Mesenchymal stem cell (in vitro differentiated cells and primary cell): ENCODE data around the gene SH3TC2.

Experiments
- DNase-seq: peaks from one replicate; pipeline ENCODE4 v3.0.0-alpha.2; 2013
- H2AFZ ChIP-seq: one replicate; pipeline ENCODE4 v1.6.1; 2013; ENCODE audit warnings: low read depth, mild to moderate bottlenecking, control low read depth, inconsistent platforms, low read length, moderate library complexity
- H2AK5ac ChIP-seq: 2 replicates; pipeline ENCODE4 v1.6.1; 2013; ENCODE audit warnings: low read length, moderate library complexity, mild to moderate bottlenecking, inconsistent platforms; ENCODE audit not compliant: severe bottlenecking
- H2BK120ac ChIP-seq: one replicate; pipeline ENCODE4 v1.6.1; 2013; ENCODE audit warnings: low read depth, mild to moderate bottlenecking, inconsistent platforms, low read length, moderate library complexity
- H2BK12ac ChIP-seq, 2 experiments: one replicate each; pipeline ENCODE4 v1.6.1; 2013; ENCODE audit warnings: inconsistent platforms in 2 of 2, low read length in 2 of 2, mild to moderate bottlenecking in 2 of 2, moderate library complexity in 2 of 2, control low read depth in 1 of 2
- H2BK15ac ChIP-seq: one replicate; pipeline ENCODE4 v1.6.1; 2013; ENCODE audit warnings: mild to moderate bottlenecking, low read depth, inconsistent platforms; ENCODE audit not compliant: poor library complexity, severe bottlenecking
- H2BK5ac ChIP-seq: 2 replicates; pipeline ENCODE4 v1.6.1; 2013; ENCODE audit warnings: low read depth, mild to moderate bottlenecking, low read length, control low read depth, inconsistent platforms; ENCODE audit not compliant: poor library complexity, severe bottlenecking
- H3K14ac ChIP-seq, 2 experiments: one replicate each; pipeline ENCODE4 v1.6.1; 2013; ENCODE audit warnings: inconsistent platforms in 2 of 2, low read length in 2 of 2, control low read depth in 1 of 2, mild to moderate bottlenecking in 1 of 2, moderate library complexity in 1 of 2
- H3K18ac ChIP-seq, 2 experiments: one replicate each; pipeline ENCODE4 v1.6.1; 2013; ENCODE audit warnings: inconsistent platforms in 2 of 2, low read length in 2 of 2, control low read depth in 1 of 2, low read depth in 1 of 2, mild to moderate bottlenecking in 1 of 2
- H3K23ac ChIP-seq, 2 experiments: one replicate each; pipeline ENCODE4 v1.6.1; 2013; ENCODE audit warnings: inconsistent platforms in 2 of 2, low read length in 2 of 2, mild to moderate bottlenecking in 2 of 2, moderate library complexity in 2 of 2, control low read depth in 1 of 2
- H3K27ac ChIP-seq: 2 replicates; pipeline ENCODE4 v1.5.1; 2013; ENCODE audit warnings: mild to moderate bottlenecking, moderate library complexity, low read length, control low read depth, inconsistent platforms; ENCODE audit not compliant: poor library complexity, severe bottlenecking
- H3K27me3 ChIP-seq, 2 experiments: 2 replicates each; pipeline versions ENCODE4 v1.6.1 to v1.7.0; 2013; ENCODE audit warnings: low read length in 2 of 2, mild to moderate bottlenecking in 2 of 2, moderate library complexity in 2 of 2, control low read depth in 1 of 2, inconsistent platforms in 1 of 2; ENCODE audit not compliant: control insufficient read depth in 1 of 2, insufficient read depth in 1 of 2
- H3K36me3 ChIP-seq, 2 experiments: 2 replicates each; pipeline versions ENCODE4 v1.6.1 to v1.7.0; 2013; ENCODE audit warnings: low read length in 2 of 2, control low read depth in 1 of 2, inconsistent platforms in 1 of 2, low read depth in 1 of 2, mild to moderate bottlenecking in 1 of 2; ENCODE audit not compliant: insufficient read depth in 2 of 2, control insufficient read depth in 1 of 2
- H3K4ac ChIP-seq, 2 experiments: one replicate each; pipeline ENCODE4 v1.6.1; 2013; ENCODE audit warnings: inconsistent platforms in 2 of 2, low read length in 2 of 2, mild to moderate bottlenecking in 2 of 2, moderate library complexity in 2 of 2, control low read depth in 1 of 2, low read depth in 1 of 2
- H3K4me1 ChIP-seq: 2 replicates; pipeline ENCODE4 v1.6.1; 2013; ENCODE audit warnings: low read depth, low read length, control low read depth; ENCODE audit not compliant: control insufficient read depth, insufficient read depth
- H3K4me2 ChIP-seq: 2 replicates; pipeline ENCODE4 v1.6.1; 2013; ENCODE audit warnings: low read length, mild to moderate bottlenecking, inconsistent platforms; ENCODE audit not compliant: poor library complexity, severe bottlenecking
- H3K4me3 ChIP-seq, 2 experiments: 2 replicates each; pipeline versions ENCODE4 v1.5.1 to v1.7.0; 2013; ENCODE audit warnings: low read length in 2 of 2, mild to moderate bottlenecking in 2 of 2, control low read depth in 1 of 2, low read depth in 1 of 2; ENCODE audit not compliant: insufficient read depth in 1 of 2
- H3K79me1 ChIP-seq: replicated peaks from 2 replicates; pipeline ENCODE4 v1.6.1; 2013; ENCODE audit warnings: mild to moderate bottlenecking, control low read depth, low read length, inconsistent platforms; ENCODE audit not compliant: poor library complexity, severe bottlenecking
- H3K9ac ChIP-seq: 2 replicates; pipeline ENCODE4 v1.7.0; 2013; ENCODE audit warnings: mild to moderate bottlenecking, low read length, moderate library complexity
- H3K9me3 ChIP-seq: 2 replicates; pipeline ENCODE4 v1.7.0; 2013; ENCODE audit warnings: mild to moderate bottlenecking, low read length; ENCODE audit not compliant: control insufficient read depth
- H4K8ac ChIP-seq: one replicate; pipeline ENCODE4 v1.6.1; 2013; ENCODE audit warnings: inconsistent platforms, mild to moderate bottlenecking, low read length, moderate library complexity
- H4K91ac ChIP-seq: one replicate; pipeline ENCODE4 v1.6.1; 2013; ENCODE audit warnings: mild to moderate bottlenecking, low read length, inconsistent platforms
- WGBS: methylation state at CpG from one replicate; pipeline ENCODE4 v1.1.7; 2013; ENCODE audit warnings: mixed read lengths; 5-methylcytosine and 5-hydroxymethylcytosine counted together

Gene SH3TC2

GRCh38 chr5:149030392-149030791 lies 32.5 kb downstream of the SH3TC2 start:
- no peak overlapping the region for H2AK5ac ChIP-seq
- DNase-seq: peak; percentile 84

GRCh38 chr5:149028984-149029383 lies 33.9 kb downstream of the SH3TC2 start:
- Histone ChIP-seq H2AK5ac (no peak overlapping the region), H2BK12ac (peak overlapping the region in 1 of 2 experiments; percentile 10), H2BK120ac (no peak overlapping the region), H3K9ac (no peak overlapping the region), H3K27ac (no peak overlapping the region), H3K27me3 (no peaks in the 10 kb centered on the region), H2BK5ac (no peak overlapping the region), H3K4me2 (no peak overlapping the region), H4K8ac (no peak overlapping the region), H3K4me3 (no peak overlapping the region), H3K18ac (peak overlapping the region in 1 of 2 experiments; percentile 28), H3K14ac (no peak overlapping the region), H3K36me3 (peaks cover 0 to 6% of the 10 kb centered on the region in 2 experiments), H3K23ac (no peak overlapping the region), H3K4ac (no peak overlapping the region), H4K91ac (no peak overlapping the region), H3K9me3 (no peaks in the 10 kb centered on the region), H2BK15ac (peak overlapping the region; percentile 3), H3K79me1 (no peaks in the 10 kb centered on the region), H2AFZ (no peak overlapping the region), H3K4me1 (peaks cover 5% of the 10 kb centered on the region)
- no peak for DNase-seq
- WGBS: over 99% methylated on average over 5 of the region's 5 CpGs

More at GRCh38 chr5:149030392-149030791, 32.5 kb downstream of the SH3TC2 start:
- peaks cover 3% of the 10 kb centered on the region for H3K4me1 ChIP-seq
- H3K9me3 ChIP-seq: no peaks in the 10 kb centered on the region
- H3K9ac ChIP-seq: no peak overlapping the region
- peak overlapping the region; percentile 49 to 76 for H3K4ac ChIP-seq
- H3K23ac ChIP-seq: no peak overlapping the region
- H3K79me1 ChIP-seq: no peaks in the 10 kb centered on the region
- no peak overlapping the region for H3K4me2 ChIP-seq
- no peak overlapping the region for H2BK5ac ChIP-seq
- peak overlapping the region; percentile 92 for H4K91ac ChIP-seq
- peak overlapping the region; percentile 55 for H2BK120ac ChIP-seq
- 49% methylated on average over 3 of the region's 3 CpGs for WGBS
- H2AFZ ChIP-seq: no peak overlapping the region
- H3K14ac ChIP-seq: peak overlapping the region in 1 of 2 experiments; percentile 8
- H3K27me3 ChIP-seq: no peaks in the 10 kb centered on the region
- no peak overlapping the region for H3K27ac ChIP-seq
- H2BK12ac ChIP-seq: peak overlapping the region; percentile 50 to 90
- no peak overlapping the region for H3K4me3 ChIP-seq
- no peak overlapping the region for H2BK15ac ChIP-seq
- peak overlapping the region; percentile 45 for H4K8ac ChIP-seq
- H3K36me3 ChIP-seq: peaks cover 0 to 6% of the 10 kb centered on the region in 2 experiments
- H3K18ac ChIP-seq: peak overlapping the region; percentile 16 to 82

- Histone ChIP-seq H4K91ac (no peak overlapping the region), H3K4me2 (no peak overlapping the region), H3K4ac (no peak overlapping the region), H3K4me1 (peaks cover 5% of the 10 kb centered on the region), H3K79me1 (no peaks in the 10 kb centered on the region), H4K8ac (no peak overlapping the region), H3K27me3 (no peaks in the 10 kb centered on the region), H3K4me3 (no peak overlapping the region), H2BK120ac (no peak overlapping the region), H2BK12ac (peak overlapping the region in 1 of 2 experiments; percentile 21), H3K27ac (no peak overlapping the region), H2BK5ac (no peak overlapping the region), H2AK5ac (no peak overlapping the region), H3K9ac (no peak overlapping the region), H3K23ac (no peak overlapping the region), H3K9me3 (no peaks in the 10 kb centered on the region), H3K36me3 (peaks cover 0 to 6% of the 10 kb centered on the region in 2 experiments), H2BK15ac (no peak overlapping the region), H3K14ac (no peak overlapping the region), H2AFZ (no peak overlapping the region), H3K18ac (no peak overlapping the region)
- WGBS: 94% methylated on average over 6 of the region's 6 CpGs
- DNase-seq: no peak
Measured at GRCh38 chr5:149028161-149028560, 34.7 kb downstream of the SH3TC2 start.

GRCh38 chr5:149027636-149028035 lies 35.2 kb downstream of the SH3TC2 start:
- Histone ChIP-seq H3K9me3 (no peaks in the 10 kb centered on the region), H4K8ac (no peak overlapping the region), H3K4me2 (no peak overlapping the region), H4K91ac (peak overlapping the region; percentile 52), H3K18ac (no peak overlapping the region), H2BK12ac (no peak overlapping the region), H3K23ac (no peak overlapping the region), H3K27me3 (no peaks in the 10 kb centered on the region), H2AK5ac (no peak overlapping the region), H2BK15ac (no peak overlapping the region), H3K36me3 (peaks cover 0 to 6% of the 10 kb centered on the region in 2 experiments), H3K4me1 (peaks cover 5% of the 10 kb centered on the region), H3K79me1 (no peaks in the 10 kb centered on the region), H3K4me3 (no peak overlapping the region), H3K4ac (no peak overlapping the region), H2BK120ac (no peak overlapping the region), H3K9ac (no peak overlapping the region), H2BK5ac (no peak overlapping the region), H3K27ac (no peak overlapping the region), H2AFZ (no peak overlapping the region), H3K14ac (no peak overlapping the region)
- 98% methylated on average over 12 of the region's 12 CpGs for WGBS
- no peak for DNase-seq
